NCI-H2171 (cell line): ENCODE results near the gene TRNP1.
"Not testable (repeated sequence)": the region's sequence is repeated elsewhere in the genome, so short reads cannot be mapped to it uniquely, and the experiment has no call there.

ENCODE experiments used
- DNase-seq: peaks from one replicate; lab custom pipeline; 2025; lab: John Stamatoyannopoulos, UW

Gene TRNP1

DNA sequence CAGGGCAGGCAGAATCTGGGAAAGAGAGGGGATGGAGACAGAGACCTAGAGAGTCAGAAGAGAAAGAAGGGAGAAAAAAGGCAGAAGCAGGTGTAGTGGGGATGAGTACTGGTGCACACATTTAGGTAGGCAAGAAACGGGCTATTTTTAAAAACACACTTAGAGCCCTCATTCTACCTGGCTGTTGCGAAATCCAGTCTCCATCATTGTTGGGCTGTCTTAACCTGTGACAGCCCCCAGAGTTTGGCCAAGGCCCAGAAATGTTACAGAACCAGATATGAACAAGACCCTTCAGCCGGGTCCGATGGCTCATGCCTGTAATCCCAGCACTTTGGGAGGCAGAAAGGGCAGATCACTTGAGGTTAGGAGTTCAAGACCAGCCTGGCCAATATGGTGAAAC is 20.7 kb upstream of the TRNP1 start:
- no peak for DNase-seq

DNA sequence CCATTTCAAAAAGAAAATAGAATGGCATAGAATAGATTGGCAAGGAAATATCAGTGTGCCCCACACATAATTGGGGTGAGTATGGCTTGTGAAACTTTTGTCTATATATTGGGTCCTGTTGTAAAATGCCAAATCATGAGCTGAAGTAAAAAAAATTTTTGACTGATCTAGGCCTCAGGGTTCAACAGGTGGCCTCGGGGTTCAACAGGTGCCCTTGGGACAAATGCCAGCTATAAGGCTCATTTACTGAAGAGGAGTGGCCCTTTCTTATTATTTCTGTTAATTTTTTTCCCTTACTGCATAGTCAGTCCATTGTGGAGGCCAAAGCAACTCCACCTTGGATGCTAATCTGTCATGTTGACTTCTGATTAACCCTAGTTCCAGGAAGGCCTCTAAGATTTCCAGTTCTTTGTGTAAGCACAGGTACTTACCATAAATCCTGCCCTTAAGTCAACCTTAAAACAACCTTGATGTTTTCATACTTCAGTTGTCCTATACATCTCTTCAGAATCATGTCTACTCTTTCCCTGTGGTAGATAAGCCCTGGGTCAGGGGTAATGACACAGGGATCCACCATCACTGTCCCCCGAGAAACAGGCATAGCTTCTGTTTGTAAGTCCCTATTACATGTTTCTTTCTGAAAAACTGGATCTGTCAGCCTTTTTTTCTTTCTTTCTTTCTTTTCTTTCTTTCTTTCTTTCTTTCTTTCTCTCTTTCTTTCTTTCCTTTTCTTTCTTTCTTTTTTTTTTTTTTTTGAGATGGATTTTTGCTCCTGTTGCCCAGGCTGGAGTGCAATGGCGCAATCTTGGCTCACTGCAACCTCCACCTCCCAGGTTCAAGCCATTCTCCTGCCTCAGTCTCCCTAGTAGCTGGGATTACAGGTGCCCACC is 16.6 kb upstream of the TRNP1 start:
- DNase-seq = no peak

DNA sequence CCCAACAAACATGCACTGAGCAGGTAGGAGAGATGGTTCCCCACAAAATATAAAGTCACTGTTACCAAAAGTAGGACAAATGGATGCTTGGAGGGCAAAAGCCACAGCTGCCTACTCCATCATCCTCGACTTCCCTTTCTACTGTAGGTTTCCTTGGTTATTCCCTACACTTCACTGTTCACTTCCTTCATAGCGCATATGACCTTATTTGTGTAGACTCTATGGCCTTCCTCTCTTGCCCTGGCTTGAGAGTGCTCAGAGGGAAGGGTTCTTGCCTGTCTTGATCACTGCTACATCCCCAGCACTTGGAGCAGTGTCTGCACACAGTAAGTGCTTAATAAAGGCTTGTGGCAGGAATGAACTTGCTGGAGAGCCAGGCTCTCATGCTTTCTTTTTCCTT is 14.6 kb upstream of the TRNP1 start:
- DNase-seq = no peak

DNA sequence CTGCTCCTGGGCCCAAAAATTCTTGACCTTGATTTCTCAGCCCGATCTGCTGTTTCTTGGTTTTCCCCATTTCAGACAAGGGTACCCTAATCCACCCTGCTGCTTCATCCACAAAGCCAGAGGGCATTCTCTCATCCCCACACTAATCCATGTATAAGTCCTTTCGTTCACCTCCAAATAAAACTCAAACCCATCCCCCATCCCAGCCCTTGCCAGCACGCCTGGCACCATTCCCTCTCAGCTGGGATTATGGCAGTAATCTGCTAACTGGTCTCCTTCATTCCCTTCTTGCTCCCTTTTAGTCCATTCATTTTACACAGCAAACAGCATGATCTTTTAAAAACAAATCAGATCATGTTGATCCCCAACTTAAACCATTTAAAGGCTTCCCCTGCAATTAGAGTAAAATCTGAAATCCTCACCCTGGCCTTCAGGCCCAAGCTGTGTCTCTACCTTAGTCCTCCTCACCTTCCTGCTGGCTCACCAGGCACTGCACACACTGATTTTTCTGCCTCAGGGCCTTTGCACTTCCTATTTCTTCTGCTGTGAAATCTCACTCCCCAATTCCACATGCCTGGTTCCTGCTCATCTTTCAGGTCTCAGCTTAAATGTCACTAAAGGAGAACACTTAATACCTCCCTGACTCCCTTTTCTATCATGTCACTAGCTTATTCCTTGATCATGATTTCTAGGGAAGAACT is 12.2 kb upstream of the TRNP1 start:
- no peak for DNase-seq

DNA sequence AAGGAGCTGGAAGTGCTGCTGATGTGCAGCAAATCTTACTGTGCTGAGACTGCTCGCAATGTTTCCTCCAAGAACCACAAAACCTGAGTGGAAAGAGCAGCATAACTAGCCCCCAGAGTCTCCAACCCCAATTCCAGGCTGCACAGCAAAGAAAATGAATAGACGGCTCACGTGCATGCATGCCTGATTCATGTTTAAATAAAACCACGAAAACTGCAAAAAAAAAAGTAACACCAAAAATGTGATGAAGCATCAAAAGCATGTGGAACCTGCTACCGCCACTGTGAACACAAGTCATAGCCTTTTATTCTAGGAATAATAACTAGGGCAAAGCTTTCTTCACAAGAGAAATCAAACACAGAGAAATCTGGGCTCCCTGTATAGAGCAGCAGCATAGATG is 9.6 kb upstream of the TRNP1 start:
- DNase-seq = no peak

DNA sequence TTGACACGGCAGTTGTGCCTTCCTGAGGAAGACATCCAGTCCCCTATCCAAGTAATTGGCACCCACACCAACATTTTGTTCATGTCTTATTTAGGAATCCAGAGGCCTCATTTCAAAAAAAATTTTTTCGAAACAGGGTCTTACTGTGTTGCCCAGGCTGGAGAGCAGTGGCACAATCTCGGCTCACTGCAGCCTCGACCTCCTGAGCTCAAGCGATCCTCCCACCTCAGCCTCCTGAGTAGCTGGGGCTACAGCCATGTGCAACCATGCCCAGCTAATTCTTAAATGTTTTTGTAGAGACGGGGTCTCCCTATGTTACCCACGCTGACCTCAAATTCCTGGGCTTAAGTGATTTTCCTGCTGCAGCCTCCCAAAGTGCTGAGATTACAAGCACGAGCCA is 9.2 kb upstream of the TRNP1 start:
- DNase-seq = no peak

DNA sequence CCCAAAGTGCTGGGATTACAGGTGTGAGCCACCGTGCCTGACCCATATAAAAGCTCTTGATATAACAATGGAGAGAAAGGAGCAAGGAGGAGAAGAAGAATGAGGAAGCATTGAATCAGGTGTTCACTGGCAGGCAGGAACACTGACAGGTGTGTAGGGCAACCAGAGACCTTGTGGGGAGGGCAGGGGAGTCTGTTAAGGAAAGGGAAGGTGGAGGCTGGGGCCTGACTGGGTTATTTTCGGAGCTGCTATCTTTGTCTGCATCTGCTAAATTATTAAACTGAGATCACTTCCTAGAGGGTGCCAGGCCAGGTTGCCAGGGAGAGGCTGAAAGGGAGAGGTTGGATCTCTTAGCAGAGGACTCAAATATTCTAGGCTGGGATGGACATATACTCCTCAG is 6.8 kb upstream of the TRNP1 start:
- no peak for DNase-seq

DNA sequence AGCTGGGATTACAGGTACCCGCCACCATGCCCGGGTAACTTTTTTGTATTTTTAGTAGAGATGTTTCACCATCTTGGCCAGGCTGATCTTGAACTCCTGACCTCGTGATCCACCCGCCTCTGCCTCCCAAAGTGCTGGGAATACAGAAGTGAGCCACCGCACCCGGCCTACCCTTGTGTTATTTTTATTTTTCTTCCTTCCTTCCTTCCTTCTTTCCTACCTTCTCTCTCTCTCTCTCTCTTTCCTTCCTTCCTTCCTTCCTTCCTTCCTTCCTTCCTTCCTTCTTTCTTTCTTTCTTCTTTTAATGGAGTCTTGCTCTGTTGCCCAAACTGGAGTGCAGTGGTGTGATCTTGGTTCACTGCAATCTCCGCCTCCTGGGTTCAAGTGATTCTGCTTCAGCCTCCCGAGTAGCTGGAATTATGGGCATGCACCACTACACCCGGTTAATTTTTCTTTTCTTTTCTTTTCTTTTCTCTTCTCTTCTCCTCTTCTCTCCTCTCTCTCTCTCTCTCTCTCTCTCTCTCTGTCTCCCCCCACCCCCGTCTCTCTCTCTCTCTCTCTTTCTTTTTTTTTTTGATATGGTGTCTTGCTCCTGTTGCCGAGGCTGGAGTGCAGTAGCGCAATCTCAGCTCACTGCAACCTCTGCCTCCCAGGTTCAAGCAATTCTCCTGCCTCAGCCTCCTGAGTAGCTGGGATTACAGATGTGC is 3.9 kb upstream of the TRNP1 start:
- DNase-seq = not testable (repeated sequence)

DNA sequence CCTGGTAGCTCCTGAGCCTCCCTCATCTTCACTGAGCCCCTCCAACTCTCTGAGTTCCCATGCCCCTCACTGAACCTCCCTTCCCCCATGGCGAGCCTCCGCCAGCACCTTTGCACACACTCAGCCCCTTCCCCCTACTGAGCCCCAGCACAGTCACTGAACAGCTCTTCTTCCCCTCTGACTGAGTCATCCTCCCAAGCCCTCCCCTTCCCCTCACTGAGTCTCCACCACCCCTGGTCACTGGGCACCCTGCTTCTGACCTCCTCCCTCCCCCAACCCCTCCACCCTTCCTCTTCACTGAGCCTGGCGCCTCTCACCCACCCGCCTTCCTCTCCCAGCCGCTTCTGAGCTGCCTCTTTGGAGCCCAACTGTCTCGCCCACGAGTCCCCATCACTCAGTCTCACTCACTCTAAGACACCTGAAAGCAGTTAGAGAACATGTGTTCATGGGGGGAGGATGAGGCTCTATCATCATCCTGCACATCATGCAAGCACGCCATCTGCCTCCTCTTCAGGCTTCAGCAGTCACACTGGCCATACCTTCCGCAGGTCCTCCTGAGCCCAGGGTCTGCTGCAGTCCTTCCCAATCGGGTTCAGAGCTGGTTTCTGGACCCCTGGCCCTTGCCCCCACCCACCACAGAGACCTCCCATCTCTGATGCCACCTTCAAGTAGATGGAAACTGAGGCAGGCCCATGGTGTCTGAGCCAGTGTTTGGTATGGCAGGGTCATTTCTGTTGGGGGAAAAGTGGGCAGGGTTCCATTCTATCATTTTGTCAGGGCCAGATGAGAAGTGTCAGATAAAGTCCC is 2.0 kb upstream of the TRNP1 start:
- DNase-seq = peak; percentile 60

DNA sequence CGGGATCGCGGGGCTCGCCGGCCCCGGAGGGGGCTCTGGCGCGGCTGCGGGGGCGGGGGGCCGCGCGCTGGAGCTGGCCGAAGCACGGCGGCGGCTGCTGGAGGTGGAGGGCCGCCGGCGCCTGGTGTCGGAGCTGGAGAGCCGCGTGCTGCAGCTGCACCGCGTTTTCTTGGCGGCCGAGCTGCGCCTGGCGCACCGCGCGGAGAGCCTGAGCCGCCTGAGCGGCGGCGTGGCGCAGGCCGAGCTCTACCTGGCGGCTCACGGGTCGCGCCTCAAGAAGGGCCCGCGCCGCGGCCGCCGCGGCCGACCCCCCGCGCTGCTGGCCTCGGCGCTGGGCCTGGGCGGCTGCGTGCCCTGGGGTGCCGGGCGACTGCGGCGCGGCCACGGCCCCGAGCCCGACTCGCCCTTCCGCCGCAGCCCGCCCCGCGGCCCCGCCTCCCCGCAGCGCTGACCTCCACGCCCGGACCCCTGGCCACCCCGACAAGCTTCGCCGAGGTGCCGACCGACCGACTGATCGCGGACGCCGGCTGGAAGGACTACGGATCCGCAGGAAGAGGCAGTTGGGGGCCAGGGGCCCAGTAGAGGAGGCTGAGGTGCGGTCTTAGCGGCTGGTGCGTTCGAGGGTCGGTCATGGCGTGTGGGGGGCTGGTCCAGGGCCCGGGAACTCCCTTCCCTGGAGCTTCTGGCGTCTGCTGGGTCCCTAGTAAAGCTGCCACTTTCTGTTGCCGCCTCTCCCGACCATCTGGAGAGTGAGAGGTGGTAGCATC is 711 bp downstream of the TRNP1 start:
- DNase-seq = no peak

DNA sequence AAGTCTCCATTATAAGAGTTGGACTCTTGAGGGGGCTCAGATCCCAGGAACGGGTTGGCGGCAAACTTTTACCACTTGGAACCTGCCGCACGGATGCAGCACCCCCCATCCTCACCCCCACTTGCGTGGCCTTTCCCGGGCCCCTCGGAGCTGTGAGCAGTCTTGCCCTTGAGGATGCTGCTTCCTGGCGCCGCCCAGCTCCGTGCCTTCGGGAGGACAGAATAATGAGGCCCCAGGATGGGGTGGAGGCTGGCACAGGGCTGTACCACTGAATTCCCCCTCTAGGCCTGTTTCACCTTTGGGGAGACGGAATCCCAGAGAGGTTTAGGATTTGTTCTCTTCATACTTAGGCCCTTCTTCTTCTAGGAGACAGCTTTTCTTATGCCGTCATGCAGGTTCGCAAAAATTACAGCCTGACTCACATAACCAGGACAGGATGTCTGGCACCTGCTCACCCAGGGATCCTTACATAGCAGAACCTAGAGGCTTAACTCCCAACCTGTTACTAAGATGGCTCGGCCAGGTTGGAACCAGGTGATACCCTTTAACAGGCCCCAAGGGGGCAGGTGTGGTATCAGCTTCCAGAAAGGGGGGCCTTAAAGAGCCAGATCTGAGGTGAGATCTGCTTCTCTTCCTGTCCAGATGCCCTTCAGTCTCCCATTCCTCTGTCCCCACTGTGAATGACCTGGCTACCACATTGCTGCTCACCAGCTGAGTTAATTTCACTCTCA is 1.5 kb downstream of the TRNP1 start:
- peak; percentile 81 for DNase-seq

DNA sequence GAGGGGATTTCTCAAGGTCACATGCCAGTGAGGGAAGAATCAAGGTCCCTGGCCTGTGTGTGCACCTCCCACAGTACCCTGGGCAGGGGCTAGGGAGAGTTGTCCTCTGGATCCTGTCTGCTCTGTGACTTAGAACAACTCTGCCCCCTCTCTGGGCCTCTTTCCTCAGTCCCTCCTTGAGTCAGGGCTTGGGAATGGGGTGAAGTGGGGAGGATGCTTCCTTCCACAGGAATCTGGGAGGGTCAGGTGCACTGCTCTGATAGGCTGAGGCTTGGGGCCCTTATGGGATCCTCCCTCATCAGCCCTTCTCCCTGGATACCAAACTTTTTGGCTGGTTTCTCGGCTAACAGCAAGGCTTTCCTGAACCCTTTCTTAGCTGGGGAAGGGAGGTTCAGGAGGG is 2.5 kb downstream of the TRNP1 start:
- DNase-seq = no peak

DNA sequence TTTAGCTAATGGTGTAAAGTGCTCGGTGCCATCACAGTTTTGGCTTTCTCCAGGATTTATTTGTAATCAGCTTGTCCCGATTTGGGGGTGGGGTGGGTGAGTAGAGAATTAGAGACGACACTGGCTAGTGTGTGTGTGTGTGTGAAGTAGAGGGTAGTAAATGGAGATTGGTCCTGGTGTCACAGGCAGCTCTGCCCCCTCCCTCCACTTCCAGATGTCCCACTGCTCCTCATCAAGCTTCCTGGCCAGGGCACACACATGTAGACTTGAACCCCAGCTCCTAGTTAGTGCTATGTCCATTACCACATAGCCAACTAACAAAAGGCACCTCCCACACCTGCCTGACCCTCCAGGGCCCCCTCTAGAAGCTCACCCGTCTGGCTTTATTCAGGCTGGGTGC is 3.2 kb downstream of the TRNP1 start:
- no peak for DNase-seq

DNA sequence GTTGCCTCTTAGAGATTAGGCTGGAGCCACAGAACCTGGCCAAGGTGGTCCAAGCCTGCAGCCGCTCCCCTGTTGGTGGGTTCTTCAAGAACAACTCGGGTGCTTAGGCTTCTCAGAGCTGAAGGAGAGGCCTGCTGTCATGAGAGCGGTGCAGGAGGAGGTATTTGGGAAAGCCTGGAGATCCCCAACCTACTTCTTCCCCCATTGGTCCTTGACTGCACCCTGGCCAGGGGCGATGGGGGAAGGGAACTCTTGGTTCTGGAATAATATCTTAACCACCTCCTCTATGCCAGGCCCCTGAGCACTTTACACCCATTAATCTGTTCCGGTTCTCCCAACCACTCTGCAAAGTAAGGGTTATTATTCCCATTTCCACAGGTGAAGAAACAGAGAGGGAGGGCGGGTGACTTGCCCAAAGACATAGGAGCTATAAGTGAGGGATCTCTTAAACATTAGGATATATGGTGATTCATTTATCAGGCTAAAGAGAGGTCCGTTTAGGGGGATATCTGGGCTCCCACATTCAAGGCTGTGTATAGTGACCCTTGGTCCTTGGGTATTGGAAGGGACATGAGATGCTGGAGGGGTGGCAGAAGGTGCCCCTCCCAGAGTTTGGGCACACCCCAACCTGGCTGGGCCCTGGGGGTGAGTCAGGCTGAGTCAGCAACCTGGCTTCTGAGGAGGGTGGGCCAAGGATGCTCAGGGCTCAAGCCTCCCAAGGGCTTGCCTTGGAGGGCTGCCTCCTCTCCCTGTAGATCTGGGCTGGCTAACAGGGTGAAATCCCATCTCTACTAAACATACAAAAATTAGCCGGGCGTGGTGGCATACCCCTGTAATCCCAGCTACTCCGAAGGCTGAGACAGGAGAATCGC is 5.2 kb downstream of the TRNP1 start:
- DNase-seq = no peak

DNA sequence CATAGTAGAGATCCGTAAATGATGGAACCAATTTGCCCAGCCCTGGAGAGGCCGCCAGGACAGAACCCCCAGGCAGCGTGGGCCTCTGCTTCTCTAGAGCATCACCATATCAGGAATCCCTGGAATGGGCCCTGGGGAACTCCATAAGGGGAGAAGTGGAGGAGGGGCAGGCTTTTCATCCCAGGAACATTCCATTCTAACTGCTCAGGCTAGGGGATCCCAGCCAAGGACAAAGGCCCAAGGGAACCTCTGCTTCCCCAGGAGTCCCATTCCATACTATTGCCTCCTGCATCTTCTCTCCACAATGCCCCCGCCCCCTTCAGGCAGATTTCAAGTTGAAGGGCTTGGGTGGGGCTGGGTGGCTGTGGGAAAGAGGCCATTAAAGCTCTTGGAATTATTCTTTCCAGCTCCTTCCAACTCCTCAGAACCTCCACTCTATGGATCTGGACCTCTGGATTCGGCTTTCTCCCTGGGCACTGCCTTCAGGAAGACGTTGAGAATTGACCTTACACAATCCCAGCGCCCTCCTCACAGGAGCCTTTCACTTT is 6.0 kb downstream of the TRNP1 start:
- no peak for DNase-seq

DNA sequence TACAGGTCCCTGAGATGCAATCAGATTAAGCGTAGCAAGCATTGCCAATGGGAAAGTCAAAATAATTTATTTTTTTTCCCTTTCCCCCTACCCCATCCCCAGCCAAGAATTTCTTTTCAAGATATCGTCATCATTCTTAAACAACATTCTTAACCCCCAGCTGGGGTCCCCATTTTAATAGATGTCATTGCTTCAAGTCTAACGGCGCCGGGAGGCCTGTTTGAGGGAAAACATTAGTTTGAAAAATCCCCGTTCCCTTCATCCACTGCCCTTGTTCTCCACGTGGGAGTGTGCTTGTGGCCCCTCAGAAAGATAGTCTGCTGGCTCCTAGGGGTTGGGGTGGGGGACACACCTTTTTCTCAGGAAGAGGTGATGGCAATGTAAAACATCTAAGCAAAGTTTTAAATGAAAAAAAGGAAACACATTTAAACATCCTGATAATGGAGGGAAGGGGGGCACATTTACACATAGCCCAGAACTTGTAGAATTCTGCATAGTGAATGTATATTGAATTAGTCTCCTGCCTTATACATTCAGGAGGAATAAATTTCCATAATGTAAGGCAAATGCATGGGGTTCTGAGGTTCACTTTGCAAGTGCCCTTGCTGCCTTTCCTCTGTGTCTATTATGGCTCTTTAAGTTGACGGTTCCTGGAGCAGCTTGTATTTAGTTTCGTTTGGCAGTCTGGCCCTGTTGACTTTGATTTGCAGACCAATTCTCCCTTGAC is 6.8 kb downstream of the TRNP1 start:
- DNase-seq = no peak

DNA sequence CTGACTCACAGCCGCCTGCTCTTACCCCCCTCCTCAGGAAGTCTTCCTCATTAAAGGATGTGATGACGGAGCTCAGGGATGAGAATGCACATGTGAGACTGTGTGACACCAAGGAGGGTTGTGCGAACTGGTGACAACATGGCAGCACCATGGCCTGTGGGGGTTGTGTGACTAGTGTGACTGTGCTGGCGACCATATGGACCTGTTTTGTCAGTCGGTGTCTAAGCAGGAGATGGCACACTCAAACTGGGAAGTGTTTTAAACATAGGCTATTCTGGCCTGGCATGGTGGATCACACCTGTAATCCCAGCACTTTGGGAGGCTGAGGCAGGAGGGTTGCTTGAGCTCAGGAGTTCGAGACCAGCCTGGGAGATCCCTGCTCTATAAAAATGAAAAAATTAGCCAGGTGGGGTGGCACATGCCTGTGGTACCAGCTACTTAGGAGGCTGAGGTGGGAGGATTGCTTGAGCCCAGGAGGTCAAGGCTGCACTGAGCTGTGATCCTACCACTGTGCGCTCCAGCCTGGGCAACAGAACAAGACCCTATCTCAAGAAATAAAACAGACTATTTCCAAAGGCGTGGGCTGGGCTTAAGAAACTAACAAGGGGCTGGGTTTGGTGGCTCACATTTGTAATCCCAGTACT is 7.4 kb downstream of the TRNP1 start:
- no peak for DNase-seq
